Sigmoid colon (tissue), 7 donors: ENCODE data around the gene PRIM2. TPM values are rescaled to one million over a fixed set of nuclear protein-coding genes. Genes with fewer than 3 reads are reported as not detected.
"Not testable (repeated sequence)": the region's sequence is repeated elsewhere in the genome, so short reads cannot be mapped to it uniquely, and the experiment has no call there.

Experiments
- DNase-seq: peaks from one replicate; pipeline ENCODE4 v3.0.0-alpha.2; 2019
- H3K27ac ChIP-seq, 4 donors: fragments of 200-600 bp; sonication (generic); one replicate each; pipeline ENCODE4 v1.5.1; 2016 to 2019; ENCODE audit warnings: mild to moderate bottlenecking in 1 of 4
- H3K27me3 ChIP-seq, 3 donors: fragments of 200-600 bp; sonication (generic); one replicate each; pipeline ENCODE4 v1.5.1; 2019; ENCODE audit warnings: mild to moderate bottlenecking in 1 of 3
- H3K36me3 ChIP-seq, 4 donors: fragments of 200-600 bp; sonication (generic); one replicate each; pipeline ENCODE4 v1.5.1; 2016 to 2019
- H3K4me1 ChIP-seq, 4 donors: fragments of 200-600 bp; sonication (generic); one replicate each; pipeline ENCODE4 v1.5.1; 2017 to 2019
- H3K4me3 ChIP-seq, 4 donors: fragments of 200-600 bp; sonication (generic); one replicate each; pipeline ENCODE4 v1.5.1; 2017 to 2019; ENCODE audit warnings: mild to moderate bottlenecking in 2 of 4, moderate library complexity in 1 of 4
- H3K9me3 ChIP-seq, 4 donors: fragments of 200-600 bp in 3 of 4; sonication (generic) in 3 of 4; one replicate each; pipeline versions ENCODE4 v1.5.1 to v1.6.1; 2013 to 2019
- EP300 ChIP-seq, 4 donors: sonication (generic); formaldehyde crosslinking; IDR thresholded peaks; one replicate each; pipeline ENCODE4 v1.6.1; 2017; ENCODE audit warnings: antibody characterized with exemption in 4 of 4
- POLR2A ChIP-seq, 2 donors: fragments of 450-650 bp; IDR thresholded peaks; one replicate each; pipeline ENCODE4 v1.6.1; 2016; ENCODE audit warnings: antibody characterized with exemption in 2 of 2, mild to moderate bottlenecking in 2 of 2, moderate library complexity in 2 of 2
- POLR2AphosphoS5 ChIP-seq, 4 donors: sonication (generic); formaldehyde crosslinking; IDR thresholded peaks; one replicate each; pipeline ENCODE4 v1.6.1; 2017; ENCODE audit warnings: antibody characterized with exemption in 4 of 4
- WGBS, 2 donors: extraction: QIAGEN DNeasy Blood & Tissue Kit; methylation state at CpG; one replicate each; pipeline ENCODE4 v1.1.7; 2013; 5-methylcytosine and 5-hydroxymethylcytosine counted together
- intact Hi-C: fragments of 100-400 bp; cut with DNase I; formaldehyde crosslinking; loops from one replicate; pipeline ENCODE4 v1.15.1; 2023
- polyA plus RNA-seq, 3 donors: library from polyadenylated mRNA; stranded (reverse); fragments of 200-250 nt; gene quantifications; one replicate each; pipeline ENCODE4 v1.2.3, GENCODE V29; 2013
- total RNA-seq, 4 donors: library from RNA; depleted of rRNA; stranded (reverse); fragments of >200 nt; gene quantifications; one replicate each; pipeline ENCODE4 v1.1.0, GENCODE V29; 2016
- TF ChIP-seq, protein P1 (sequence below), 4 experiments: fragments of 450-650 bp in 3 of 4; fragments of 200-600 bp in 1 of 4; IDR thresholded peaks; one replicate each; pipeline ENCODE4 v1.5.1; 2016 to 2019; ENCODE audit warnings: antibody characterized with exemption in 4 of 4, mild to moderate bottlenecking in 3 of 4, moderate library complexity in 2 of 4
- donor health status: healthy with polysubstance abuse.
- donor health status: Bipolar disorder and iron deficiency.
- donor health status: healthy.

The PRIM2 gene
- total and polyA plus RNA-seq, 7 donors: 3.6 to 14.7 (median 10.7) TPM

DNA sequence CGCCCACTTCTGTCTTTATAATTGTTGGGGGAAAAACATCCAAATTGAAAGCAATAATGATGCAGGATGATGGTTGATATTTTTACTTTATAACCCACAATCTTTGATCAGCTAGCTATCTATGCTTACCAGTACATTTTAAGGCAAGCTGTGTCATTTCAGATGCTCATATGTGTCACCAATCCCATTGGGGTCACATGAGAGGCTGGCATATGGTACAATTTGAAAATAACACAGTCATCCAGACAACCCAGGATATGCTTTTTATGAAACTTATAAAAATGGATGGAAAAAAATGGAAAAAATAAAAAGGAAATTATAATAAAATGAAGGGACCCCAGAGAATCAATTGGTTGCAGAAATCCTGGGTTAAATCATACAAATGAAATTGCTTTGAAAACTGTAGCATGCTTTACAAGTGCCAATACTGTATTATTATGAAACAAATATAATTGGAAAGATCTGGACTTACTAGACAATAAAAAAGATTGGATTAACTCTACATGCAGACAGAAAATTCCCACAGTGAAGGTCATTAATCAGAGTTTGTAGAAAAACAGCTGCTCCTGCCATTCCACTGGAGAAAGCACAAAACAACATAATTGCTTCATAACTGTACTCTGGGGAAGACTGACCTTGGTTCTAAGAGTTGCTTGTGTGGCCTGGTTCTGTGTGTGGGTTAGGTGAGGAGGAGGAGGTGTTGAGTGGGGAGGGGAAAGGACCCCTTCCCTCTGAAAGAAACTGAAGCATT, 13.3 kb upstream of the PRIM2 start:
- H3K27ac ChIP-seq: peak overlapping the region; percentile 66 to 84 (median 80)
- no peak overlapping the region for H3K4me3 ChIP-seq
- TF ChIP-seq, protein P1, sequence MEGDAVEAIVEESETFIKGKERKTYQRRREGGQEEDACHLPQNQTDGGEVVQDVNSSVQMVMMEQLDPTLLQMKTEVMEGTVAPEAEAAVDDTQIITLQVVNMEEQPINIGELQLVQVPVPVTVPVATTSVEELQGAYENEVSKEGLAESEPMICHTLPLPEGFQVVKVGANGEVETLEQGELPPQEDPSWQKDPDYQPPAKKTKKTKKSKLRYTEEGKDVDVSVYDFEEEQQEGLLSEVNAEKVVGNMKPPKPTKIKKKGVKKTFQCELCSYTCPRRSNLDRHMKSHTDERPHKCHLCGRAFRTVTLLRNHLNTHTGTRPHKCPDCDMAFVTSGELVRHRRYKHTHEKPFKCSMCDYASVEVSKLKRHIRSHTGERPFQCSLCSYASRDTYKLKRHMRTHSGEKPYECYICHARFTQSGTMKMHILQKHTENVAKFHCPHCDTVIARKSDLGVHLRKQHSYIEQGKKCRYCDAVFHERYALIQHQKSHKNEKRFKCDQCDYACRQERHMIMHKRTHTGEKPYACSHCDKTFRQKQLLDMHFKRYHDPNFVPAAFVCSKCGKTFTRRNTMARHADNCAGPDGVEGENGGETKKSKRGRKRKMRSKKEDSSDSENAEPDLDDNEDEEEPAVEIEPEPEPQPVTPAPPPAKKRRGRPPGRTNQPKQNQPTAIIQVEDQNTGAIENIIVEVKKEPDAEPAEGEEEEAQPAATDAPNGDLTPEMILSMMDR (IDR thresholded peaks at IDR 0.05): no peak
- TF ChIP-seq EP300 (IDR thresholded peaks at IDR 0.05) (no peak), POLR2AphosphoS5 (IDR thresholded peaks at IDR 0.05) (peak; percentile 42 to 62 (median 54)), POLR2A (IDR thresholded peaks at IDR 0.05) (no peak)
- H3K9me3 ChIP-seq: no peaks in the 10 kb centered on the region
- H3K27me3 ChIP-seq: no peaks in the 10 kb centered on the region
- DNase-seq: no peak
- intact Hi-C loops: loop anchor here (5.0 kb wide), 1 partner anchor 42 kb away; no protein-coding TSS in a partner anchor
- H3K4me1 ChIP-seq: peaks cover 0 to 78% (median 70%) of the 10 kb centered on the region in 4 donors
- H3K36me3 ChIP-seq: no peaks in the 10 kb centered on the region
- WGBS, 2 donors: 87 to 93% methylated on average over 1 of the region's 1 CpG

DNA sequence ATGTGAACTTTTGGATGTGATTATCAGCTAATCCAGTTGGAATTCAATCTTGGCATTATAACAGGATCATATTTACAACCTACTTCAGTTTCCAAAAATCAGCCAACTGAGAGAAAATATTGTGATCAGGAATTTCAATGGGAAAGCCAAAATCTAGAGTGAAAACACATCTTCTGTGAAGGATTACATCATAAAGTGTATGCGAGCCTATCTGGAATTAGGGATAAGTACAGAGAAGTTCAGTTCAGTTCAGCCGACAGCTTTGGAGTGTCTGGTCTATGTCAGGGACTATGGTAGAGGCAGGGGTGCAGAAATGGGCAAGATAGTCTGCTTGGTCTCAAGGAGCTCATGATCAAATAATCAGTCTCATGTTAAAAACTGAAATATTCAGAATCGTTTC, 12.3 kb upstream of the PRIM2 start:
- peaks cover 0 to 69% (median 63%) of the 10 kb centered on the region in 4 donors for H3K4me1 ChIP-seq
- H3K36me3 ChIP-seq: no peaks in the 10 kb centered on the region
- no peak for DNase-seq
- intact Hi-C loops: no loop called here
- H3K27me3 ChIP-seq: no peaks in the 10 kb centered on the region
- peak overlapping the region; percentile 66 to 84 (median 80) for H3K27ac ChIP-seq
- peak; percentile 52 to 94 (median 91) for TF ChIP-seq POLR2AphosphoS5 (IDR thresholded peaks at IDR 0.05)
- TF ChIP-seq EP300 (IDR thresholded peaks at IDR 0.05): peak in 3 of 4 donors; percentile 81 to 87 (median 83)
- no peak for TF ChIP-seq POLR2A (IDR thresholded peaks at IDR 0.05)
- no peaks in the 10 kb centered on the region for H3K9me3 ChIP-seq
- 73 to 79% methylated on average over 3 of the region's 3 CpGs for WGBS, 2 donors
- no peak overlapping the region for H3K4me3 ChIP-seq

GRCh38 chr6:57305761-57306160, 11.7 kb upstream of the PRIM2 start:
- Histone ChIP-seq H3K36me3 (no peaks in the 10 kb centered on the region), H3K4me1 (peaks cover 0 to 63% (median 58%) of the 10 kb centered on the region in 4 donors), H3K4me3 (no peak overlapping the region), H3K27ac (peak overlapping the region; percentile 66 to 84 (median 80)), H3K27me3 (no peaks in the 10 kb centered on the region), H3K9me3 (no peaks in the 10 kb centered on the region)
- 77 to 79% methylated on average over 2 of the region's 2 CpGs for WGBS, 2 donors
- DNase-seq: no peak
- intact Hi-C loops: no loop called here
- TF ChIP-seq POLR2A (IDR thresholded peaks at IDR 0.05) (no peak), EP300 (IDR thresholded peaks at IDR 0.05) (peak in 1 of 4 donors; percentile 27), POLR2AphosphoS5 (IDR thresholded peaks at IDR 0.05) (peak in 1 of 4 donors; percentile 5)
- TF ChIP-seq, protein P1 (IDR thresholded peaks at IDR 0.05): no peak

GRCh38 chr6:57306273-57306672, 11.2 kb upstream of the PRIM2 start:
- Histone ChIP-seq H3K27me3 (no peaks in the 10 kb centered on the region), H3K27ac (peak overlapping the region; percentile 66 to 84 (median 80)), H3K4me3 (no peak overlapping the region), H3K9me3 (no peaks in the 10 kb centered on the region), H3K4me1 (peaks cover 0 to 57% (median 53%) of the 10 kb centered on the region in 4 donors), H3K36me3 (no peaks in the 10 kb centered on the region)
- intact Hi-C loops: no loop called here
- WGBS, 2 donors: 62 to 82% methylated on average over 5 of the region's 5 CpGs
- TF ChIP-seq POLR2AphosphoS5 (IDR thresholded peaks at IDR 0.05): no peak
- TF ChIP-seq, protein P1 (IDR thresholded peaks at IDR 0.05): no peak
- TF ChIP-seq EP300 (IDR thresholded peaks at IDR 0.05): no peak
- no peak for TF ChIP-seq POLR2A (IDR thresholded peaks at IDR 0.05)
- no peak for DNase-seq

DNA sequence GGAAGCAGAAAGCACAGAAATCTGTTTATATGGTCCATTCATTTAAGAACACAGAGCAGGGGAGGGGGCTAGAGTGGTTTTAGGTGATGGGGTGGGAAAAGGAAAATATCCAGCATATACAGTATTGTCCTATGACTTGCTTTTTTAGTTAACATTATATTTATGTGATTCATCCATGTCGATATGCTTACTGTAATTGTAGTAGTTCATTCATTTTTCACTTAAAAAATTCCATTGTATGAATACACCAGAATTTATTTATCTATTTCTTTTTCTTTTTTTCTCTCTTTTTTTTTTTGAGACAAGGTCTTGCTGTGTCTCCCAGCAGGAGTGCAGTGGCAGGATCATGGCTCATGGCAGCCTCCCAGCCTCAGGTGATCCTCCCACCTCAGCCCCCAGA, 9.6 kb upstream of the PRIM2 start:
- TF ChIP-seq, protein P1 (IDR thresholded peaks at IDR 0.05): no peak
- no peak for TF ChIP-seq POLR2AphosphoS5 (IDR thresholded peaks at IDR 0.05)
- TF ChIP-seq EP300 (IDR thresholded peaks at IDR 0.05): no peak
- TF ChIP-seq POLR2A (IDR thresholded peaks at IDR 0.05): no peak
- Histone ChIP-seq H3K27me3 (no peaks in the 10 kb centered on the region), H3K9me3 (no peaks in the 10 kb centered on the region), H3K36me3 (no peaks in the 10 kb centered on the region), H3K27ac (peak overlapping the region in 3 of 4 donors; percentile 33 to 84 (median 82)), H3K4me1 (peaks cover 0 to 46% (median 42%) of the 10 kb centered on the region in 4 donors), H3K4me3 (no peak overlapping the region)
- 81 to 89% methylated on average over 1 of the region's 1 CpG for WGBS, 2 donors
- intact Hi-C loops: no loop called here
- no peak for DNase-seq

DNA sequence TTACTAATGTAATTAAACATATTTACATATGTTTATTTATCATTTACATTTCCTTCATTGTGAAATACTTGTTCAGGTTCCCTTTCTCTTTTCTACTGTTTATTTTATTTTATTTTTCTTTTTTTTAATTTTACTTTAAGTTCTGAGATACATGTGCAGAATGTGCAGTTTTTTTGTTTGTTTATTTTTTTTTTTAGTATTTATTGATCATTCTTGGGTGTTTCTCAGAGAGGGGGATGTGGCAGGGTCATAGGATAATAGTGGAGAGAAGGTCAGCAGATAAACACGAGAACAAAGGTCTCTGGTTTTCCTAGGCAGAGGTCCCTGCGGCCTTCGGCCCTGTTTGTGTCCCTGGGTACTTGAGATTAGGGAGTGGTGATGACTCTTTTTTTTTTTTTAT, 8.7 kb upstream of the PRIM2 start:
- intact Hi-C loops, H3K27me3 ChIP-seq, DNase-seq, H3K36me3 ChIP-seq, H3K4me3 ChIP-seq, H3K27ac ChIP-seq, H3K9me3 ChIP-seq: not testable (repeated sequence)
- H3K4me1 ChIP-seq: peaks cover 0 to 46% (median 43%) of the 10 kb centered on the region in 4 donors
- 63 to 94% methylated on average over 2 of the region's 3 CpGs for WGBS, 2 donors

DNA sequence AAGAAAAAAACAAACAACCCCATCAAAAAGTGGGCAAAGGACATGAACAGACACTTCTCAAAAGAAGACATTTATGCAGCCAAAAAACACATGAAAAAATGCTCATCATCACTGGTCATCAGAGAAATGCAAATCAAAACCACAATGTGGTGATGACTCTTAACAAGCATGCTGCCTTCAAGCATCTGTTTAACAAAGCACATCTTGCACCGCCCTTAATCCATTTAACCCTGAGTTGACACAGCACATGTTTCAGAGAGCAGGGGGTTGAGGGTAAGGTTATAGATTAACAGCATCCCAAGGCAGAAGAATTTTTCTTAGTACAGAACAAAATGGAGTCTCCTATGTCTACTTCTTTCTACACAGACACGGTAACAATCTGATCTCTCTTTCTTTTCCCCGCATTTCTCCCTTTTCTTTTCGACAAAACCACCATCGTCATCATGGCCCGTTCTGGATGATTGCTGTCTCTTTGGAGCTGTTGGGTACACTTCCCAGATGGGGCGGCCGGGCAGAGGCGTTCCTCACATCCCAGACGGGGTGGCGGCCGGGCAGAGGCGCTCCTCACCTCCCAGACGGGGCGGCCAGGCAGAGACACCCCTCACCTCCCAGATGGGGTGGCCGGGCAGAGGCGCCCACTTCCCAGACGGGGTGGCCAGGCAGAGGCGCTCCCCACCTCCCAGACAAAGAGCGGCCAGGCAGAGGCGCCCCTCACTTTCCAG, 7.2 kb upstream of the PRIM2 start:
- 92 to 96% methylated on average over 21 of the region's 21 CpGs for WGBS, 2 donors
- intact Hi-C loops, H3K9me3 ChIP-seq, H3K27me3 ChIP-seq, H3K36me3 ChIP-seq, H3K4me3 ChIP-seq: not testable (repeated sequence)
- peak; percentile 55 for DNase-seq
- H3K4me1 ChIP-seq: peaks cover 0 to 47% (median 41%) of the 10 kb centered on the region in 4 donors
- H3K27ac ChIP-seq: peak overlapping the region in 1 of 4 donors; percentile 39
